ENCODE results near the gene PINK1.

PINK1 gene

DNA sequence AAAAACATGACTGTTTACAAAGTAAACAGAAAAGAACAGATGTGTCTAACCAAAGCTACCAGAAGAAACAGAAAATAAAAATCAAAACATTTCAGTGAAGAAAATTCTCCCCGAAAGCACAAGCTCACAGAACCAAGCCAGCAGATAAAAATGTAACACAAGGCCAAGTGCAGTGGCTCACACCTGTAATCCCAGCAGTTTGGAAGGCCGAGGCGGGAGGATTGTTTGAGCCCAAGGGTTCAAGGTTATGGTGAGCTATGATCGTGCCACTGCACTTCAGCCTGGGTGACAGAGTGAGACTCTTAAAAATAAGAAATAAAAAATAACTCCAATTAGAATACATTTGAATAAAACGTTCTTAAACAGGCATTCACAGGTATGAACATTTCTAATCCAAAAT, 47.0 kb downstream of the PINK1 start:
- H3K4me3 ChIP-seq (ENCODE audit: low read depth, low read length), result no peak overlapping the region
- TF ChIP-seq, protein P1, sequence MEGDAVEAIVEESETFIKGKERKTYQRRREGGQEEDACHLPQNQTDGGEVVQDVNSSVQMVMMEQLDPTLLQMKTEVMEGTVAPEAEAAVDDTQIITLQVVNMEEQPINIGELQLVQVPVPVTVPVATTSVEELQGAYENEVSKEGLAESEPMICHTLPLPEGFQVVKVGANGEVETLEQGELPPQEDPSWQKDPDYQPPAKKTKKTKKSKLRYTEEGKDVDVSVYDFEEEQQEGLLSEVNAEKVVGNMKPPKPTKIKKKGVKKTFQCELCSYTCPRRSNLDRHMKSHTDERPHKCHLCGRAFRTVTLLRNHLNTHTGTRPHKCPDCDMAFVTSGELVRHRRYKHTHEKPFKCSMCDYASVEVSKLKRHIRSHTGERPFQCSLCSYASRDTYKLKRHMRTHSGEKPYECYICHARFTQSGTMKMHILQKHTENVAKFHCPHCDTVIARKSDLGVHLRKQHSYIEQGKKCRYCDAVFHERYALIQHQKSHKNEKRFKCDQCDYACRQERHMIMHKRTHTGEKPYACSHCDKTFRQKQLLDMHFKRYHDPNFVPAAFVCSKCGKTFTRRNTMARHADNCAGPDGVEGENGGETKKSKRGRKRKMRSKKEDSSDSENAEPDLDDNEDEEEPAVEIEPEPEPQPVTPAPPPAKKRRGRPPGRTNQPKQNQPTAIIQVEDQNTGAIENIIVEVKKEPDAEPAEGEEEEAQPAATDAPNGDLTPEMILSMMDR (IDR thresholded peaks at IDR 0.05; ENCODE audit: borderline replicate concordance, insufficient read depth, low read depth, low read length), result no peak

DNA sequence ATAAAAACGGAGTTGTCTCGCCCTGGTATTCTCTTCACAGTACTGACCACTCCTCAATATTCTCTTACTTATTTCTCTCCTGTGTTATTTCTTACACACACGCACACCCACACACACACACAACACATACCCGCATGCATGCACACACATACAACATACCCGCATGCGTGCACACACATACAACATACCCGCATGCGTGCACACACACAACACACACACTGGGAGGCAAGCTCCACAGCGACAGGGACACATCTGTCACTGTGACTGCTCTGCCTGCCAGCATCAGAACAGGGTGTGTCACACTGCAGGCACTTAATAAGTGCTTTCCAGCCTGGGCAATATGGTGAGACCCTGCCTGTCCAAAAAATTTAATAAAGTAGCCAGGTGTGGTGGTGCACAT, 48.7 kb downstream of the PINK1 start:
- TF ChIP-seq, protein P1 (IDR thresholded peaks at IDR 0.05; ENCODE audit: borderline replicate concordance, insufficient read depth, low read depth, low read length), result no peak
- no peak overlapping the region for H3K4me3 ChIP-seq (ENCODE audit: low read depth, low read length)

DNA sequence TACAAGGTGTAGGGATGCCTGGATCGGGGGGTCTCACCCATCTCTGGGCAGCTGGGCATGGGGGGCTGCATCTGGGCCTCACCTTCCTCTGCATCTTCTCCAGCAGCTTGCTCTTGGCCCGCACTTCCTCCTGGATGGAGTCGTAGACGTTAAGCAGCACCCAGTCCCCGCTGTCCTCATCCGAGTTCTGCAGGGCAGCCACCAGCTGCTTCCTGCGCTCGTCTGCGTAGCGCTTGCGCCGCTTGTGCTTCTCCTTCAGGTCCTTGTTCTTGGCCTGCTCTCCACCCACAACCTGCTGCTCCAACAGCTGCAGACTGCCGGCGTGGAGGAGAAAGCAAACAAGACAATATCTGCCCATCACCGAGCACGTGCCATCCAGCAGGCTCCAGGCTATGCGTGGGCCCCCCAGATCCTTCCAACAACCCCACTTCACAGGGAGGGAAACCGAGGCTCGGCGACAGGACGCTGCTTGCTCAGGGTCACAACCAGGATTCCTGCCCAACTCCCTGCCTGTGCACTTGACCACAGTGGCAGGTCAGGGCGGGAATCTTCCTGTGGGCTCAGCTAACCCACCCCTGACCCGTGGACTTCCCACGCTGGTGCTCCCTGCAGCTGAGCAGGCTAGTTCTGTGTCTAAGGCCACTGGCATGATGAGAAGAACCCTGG, 49.4 kb downstream of the PINK1 start:
- no peak overlapping the region for H3K4me3 ChIP-seq (ENCODE audit: low read depth, low read length)
- TF ChIP-seq, protein P1 (IDR thresholded peaks at IDR 0.05; ENCODE audit: borderline replicate concordance, insufficient read depth, low read depth, low read length), result no peak

DNA sequence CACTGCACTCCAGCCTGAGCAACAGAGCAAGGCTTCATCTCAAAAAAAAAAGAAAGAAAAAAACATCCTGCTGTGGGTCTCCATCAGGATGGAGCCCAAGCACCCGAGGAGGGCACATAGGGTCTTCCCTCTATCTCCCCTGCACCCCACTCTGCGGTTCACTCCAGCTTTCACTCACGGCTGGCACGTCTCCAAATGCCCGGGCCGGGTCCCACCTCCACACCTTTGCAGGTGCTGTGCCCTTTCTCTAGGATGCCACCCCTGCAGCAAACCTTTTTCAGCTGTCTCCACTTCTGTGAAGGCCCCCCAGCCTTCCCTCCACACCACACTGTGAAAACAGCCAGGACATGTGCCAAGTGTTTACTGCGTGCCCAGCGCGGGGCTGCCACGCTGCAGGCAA, 50.4 kb downstream of the PINK1 start:
- H3K4me3 ChIP-seq (ENCODE audit: low read depth, low read length), result no peak overlapping the region
- TF ChIP-seq, protein P1 (IDR thresholded peaks at IDR 0.05; ENCODE audit: borderline replicate concordance, insufficient read depth, low read depth, low read length), result no peak

DNA sequence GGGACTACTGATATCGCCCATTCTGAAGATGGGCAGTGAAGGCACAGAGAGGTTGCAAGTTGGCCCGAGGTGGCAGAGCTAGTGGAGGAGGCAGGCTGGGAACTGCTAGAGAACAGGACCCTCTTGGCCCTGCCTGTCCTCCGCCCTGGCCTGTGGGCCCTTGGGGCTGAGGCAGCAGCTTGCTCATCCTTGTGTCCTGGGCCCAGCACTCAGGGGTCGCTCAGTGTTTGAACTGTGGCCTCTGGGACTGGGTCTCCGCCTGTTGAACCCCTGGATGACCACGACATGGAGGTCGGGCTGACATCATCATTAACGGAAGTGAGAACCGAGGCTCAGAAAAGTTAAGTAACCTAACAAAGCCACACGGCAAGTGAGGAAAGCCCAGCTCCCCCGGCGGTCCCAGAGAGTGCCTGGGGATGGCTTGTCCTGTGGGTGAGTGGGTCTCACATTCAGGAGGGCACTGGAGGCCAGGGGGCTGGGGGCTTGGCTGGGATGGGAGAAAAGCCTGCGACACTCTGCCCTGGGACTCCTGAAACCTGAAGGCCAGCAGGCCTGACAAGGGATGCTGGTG, 50.9 kb downstream of the PINK1 start:
- TF ChIP-seq, protein P1 (IDR thresholded peaks at IDR 0.05; ENCODE audit: borderline replicate concordance, insufficient read depth, low read depth, low read length), result no peak
- H3K4me3 ChIP-seq (ENCODE audit: low read depth, low read length), result no peak overlapping the region

DNA sequence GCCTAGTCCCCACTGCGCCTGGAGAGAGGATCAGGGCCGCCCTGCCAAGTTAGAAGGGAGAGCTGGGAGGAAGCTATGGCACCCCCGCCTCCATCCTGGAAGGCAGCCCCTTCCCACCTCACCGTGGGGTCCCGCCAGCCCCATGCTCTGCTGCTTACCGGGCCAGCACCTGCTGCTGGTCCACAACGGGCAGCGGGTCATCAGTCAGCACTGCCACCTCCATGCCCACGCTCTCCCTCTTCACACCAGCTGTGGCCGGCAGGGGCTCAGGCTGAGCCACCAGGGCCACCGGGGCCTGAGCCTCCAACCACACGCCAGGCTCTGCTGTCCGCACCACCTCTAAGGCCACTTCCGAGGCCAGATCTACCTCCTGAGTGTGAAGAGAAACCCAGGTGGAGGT, 51.4 kb downstream of the PINK1 start:
- H3K4me3 ChIP-seq (ENCODE audit: low read depth, low read length), result no peak overlapping the region
- TF ChIP-seq, protein P1 (IDR thresholded peaks at IDR 0.05; ENCODE audit: borderline replicate concordance, insufficient read depth, low read depth, low read length), result no peak

DNA sequence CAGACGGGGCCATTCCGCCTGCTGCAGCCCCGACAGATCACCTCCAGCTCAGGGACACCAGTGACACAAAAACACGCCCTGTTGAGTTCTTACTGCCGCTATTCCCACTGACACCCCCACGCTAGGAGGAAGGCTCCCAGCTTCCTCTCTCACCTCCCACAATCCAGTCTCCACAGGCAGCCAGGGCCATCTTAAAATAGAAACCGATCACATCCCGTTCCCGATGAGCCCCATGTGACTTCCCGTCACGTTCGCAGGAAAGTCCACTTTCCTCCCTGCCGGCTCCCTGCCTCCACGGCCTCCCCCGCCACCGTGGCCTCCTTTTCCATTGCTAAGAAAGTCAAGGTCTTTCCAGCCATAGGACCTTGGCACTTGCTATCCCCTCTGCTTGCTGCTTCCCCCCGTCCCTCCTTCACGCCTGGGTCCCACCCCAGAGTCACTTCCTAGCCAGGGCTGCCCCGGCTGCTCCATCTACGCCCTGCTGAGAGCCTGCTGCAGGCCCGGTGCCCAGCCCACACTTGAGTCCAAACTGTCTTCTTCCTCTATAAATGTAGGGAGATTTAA, 51.9 kb downstream of the PINK1 start:
- H3K4me3 ChIP-seq (ENCODE audit: low read depth, low read length), result no peak overlapping the region
- TF ChIP-seq, protein P1 (IDR thresholded peaks at IDR 0.05; ENCODE audit: borderline replicate concordance, insufficient read depth, low read depth, low read length), result no peak

Data from GM12875 (cell line).